CD4-positive, alpha-beta T cell (primary cell): ENCODE data around the gene XKRX. TPM values are rescaled to one million over a fixed set of nuclear protein-coding genes. Genes with fewer than 3 reads are reported as not detected.

Source experiments
- ATAC-seq: fragments of 200-7000 bp; cut with Tn5 transposase; one replicate; pipeline ENCODE4 v1.10.0; 2022; ENCODE audit warnings: mild to moderate bottlenecking; ENCODE audit not compliant: poor library complexity
- CTCF ChIA-PET: fragments of 350-600 bp; sonication (Branson Sonifier 250); formaldehyde crosslinking; loops from one replicate; lab custom pipeline; 2021; ENCODE audit warnings: antibody characterized with exemption, inconsistent platforms; lab: Charles Lee
- POLR2A ChIA-PET: fragments of 350-600 bp; sonication (Branson Sonifier 250); formaldehyde crosslinking; loops from one replicate; lab custom pipeline; 2021; ENCODE audit warnings: antibody characterized with exemption, inconsistent platforms; lab: Charles Lee
- DNase-seq, 14 experiments: peaks; one replicate each; pipeline ENCODE4 v3.0.0-alpha.2; 2013 to 2020; ENCODE audit warnings: mixed read lengths in 2 of 14
- H3K27ac ChIP-seq, 2 donors: one replicate each; pipeline versions ENCODE4 v1.5.1 to v1.7.0; 2013; ENCODE audit warnings: low read length in 2 of 2, low read depth in 1 of 2, mild to moderate bottlenecking in 1 of 2
- H3K27me3 ChIP-seq, 2 experiments: 1 replicate in 1 of 2; 2 replicates in 1 of 2; pipeline versions ENCODE4 v1.6.1 to v1.7.0; 2013; ENCODE audit warnings: low read length in 2 of 2, control low read depth in 1 of 2, mild to moderate bottlenecking in 1 of 2, moderate library complexity in 1 of 2; ENCODE audit not compliant: insufficient read depth in 2 of 2, control insufficient read depth in 1 of 2
- H3K36me3 ChIP-seq: one replicate; pipeline ENCODE4 v1.6.1; 2013; ENCODE audit warnings: low read length, control low read depth; ENCODE audit not compliant: insufficient read depth
- H3K4me1 ChIP-seq: one replicate; pipeline ENCODE4 v1.6.1; 2013; ENCODE audit warnings: low read length, control low read depth; ENCODE audit not compliant: insufficient read depth
- H3K4me3 ChIP-seq: one replicate; pipeline ENCODE4 v1.5.1; 2013; ENCODE audit warnings: mild to moderate bottlenecking, low read length, moderate library complexity
- H3K9me3 ChIP-seq, 2 experiments: 1 replicate in 1 of 2; 2 replicates in 1 of 2; pipeline versions ENCODE4 v1.6.1 to v1.7.0; 2013; ENCODE audit warnings: low read length in 2 of 2, mild to moderate bottlenecking in 2 of 2, control low read depth in 1 of 2, moderate library complexity in 1 of 2; ENCODE audit not compliant: control insufficient read depth in 1 of 2, insufficient read depth in 1 of 2
- H3K27ac Mint-ChIP-seq: one replicate; pipeline ENCODE4 v1.8.0; 2020; ENCODE audit warnings: mixed read lengths
- H3K27me3 Mint-ChIP-seq: one replicate; pipeline ENCODE4 v1.8.0; 2021; ENCODE audit warnings: mixed read lengths
- H3K36me3 Mint-ChIP-seq: one replicate; pipeline ENCODE4 v1.8.0; 2021; ENCODE audit warnings: low read depth, mixed read lengths
- H3K4me1 Mint-ChIP-seq: one replicate; pipeline ENCODE4 v1.8.0; 2021; ENCODE audit warnings: low read depth, mixed read lengths
- H3K4me3 Mint-ChIP-seq: one replicate; pipeline ENCODE4 v1.8.0; 2020; ENCODE audit warnings: mild to moderate bottlenecking, mixed read lengths
- H3K9me3 Mint-ChIP-seq: one replicate; pipeline ENCODE4 v1.8.0; 2020; ENCODE audit warnings: mixed read lengths
- intact Hi-C, 2 experiments: fragments of 100-400 bp; cut with DNase I in 1 of 2; cut with micrococcal nuclease in 1 of 2; formaldehyde crosslinking; loops; one replicate each; pipeline versions ENCODE4 v1.15.1 to v1.9.0; 2023 to 2025; cut with DNase I, micrococcal nuclease
- total RNA-seq, 174 experiments: library from RNA in 2 of 174; stranded (reverse) in 2 of 174; gene quantifications; one replicate each; pipeline ENCODE4 v1.2.3 and lab custom pipeline; 2021 to 2026
- TF ChIP-seq, protein P1 (sequence below): fragments of 200-600 bp; IDR thresholded peaks from one replicate; pipeline ENCODE4 v1.8.0; 2022; ENCODE audit warnings: antibody characterized with exemption, mild to moderate bottlenecking

XKRX gene
- total RNA-seq, 2 experiments from 2014 or later: 1.9 to 2.5 TPM

DNA sequence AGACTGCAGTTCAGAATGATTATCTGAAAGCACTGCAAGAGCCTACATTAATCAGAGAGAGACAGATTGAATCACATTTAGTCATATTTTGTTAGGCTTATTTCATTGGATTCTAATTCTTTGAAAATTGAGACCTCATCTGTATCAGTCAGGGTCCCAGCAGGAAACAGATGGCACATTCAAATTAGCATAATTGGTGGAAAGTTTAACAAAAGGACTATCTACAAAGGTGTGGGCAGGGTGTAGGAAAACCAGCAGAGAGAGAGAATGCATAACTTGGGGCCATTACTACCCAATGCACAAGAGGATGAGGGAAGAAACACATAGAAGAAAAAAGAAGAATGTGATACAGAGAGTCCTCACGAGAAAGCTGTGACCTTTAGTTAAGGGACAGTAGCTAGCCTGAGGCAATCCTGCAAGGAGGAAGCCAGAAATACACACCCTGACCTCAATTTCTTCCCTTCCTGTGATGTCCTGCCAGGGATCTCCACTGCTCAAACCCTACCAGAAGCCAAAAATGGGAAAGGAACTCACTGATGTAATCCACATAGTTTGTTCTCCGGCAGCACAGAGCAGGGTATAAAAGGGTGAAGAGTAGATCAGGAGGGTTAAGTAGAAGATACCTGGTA is 17.7 kb upstream of the XKRX start:
- no peaks in the 10 kb centered on the region for H3K9me3 Mint-ChIP-seq
- TF ChIP-seq, protein P1, sequence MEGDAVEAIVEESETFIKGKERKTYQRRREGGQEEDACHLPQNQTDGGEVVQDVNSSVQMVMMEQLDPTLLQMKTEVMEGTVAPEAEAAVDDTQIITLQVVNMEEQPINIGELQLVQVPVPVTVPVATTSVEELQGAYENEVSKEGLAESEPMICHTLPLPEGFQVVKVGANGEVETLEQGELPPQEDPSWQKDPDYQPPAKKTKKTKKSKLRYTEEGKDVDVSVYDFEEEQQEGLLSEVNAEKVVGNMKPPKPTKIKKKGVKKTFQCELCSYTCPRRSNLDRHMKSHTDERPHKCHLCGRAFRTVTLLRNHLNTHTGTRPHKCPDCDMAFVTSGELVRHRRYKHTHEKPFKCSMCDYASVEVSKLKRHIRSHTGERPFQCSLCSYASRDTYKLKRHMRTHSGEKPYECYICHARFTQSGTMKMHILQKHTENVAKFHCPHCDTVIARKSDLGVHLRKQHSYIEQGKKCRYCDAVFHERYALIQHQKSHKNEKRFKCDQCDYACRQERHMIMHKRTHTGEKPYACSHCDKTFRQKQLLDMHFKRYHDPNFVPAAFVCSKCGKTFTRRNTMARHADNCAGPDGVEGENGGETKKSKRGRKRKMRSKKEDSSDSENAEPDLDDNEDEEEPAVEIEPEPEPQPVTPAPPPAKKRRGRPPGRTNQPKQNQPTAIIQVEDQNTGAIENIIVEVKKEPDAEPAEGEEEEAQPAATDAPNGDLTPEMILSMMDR: no peak
- no peak overlapping the region for H3K4me3 Mint-ChIP-seq
- H3K4me3 ChIP-seq: no peak overlapping the region
- DNase-seq (no peak), ATAC-seq (no peak)
- H3K4me1 ChIP-seq: no peaks in the 10 kb centered on the region
- no peaks in the 10 kb centered on the region for H3K4me1 Mint-ChIP-seq
- H3K27me3 Mint-ChIP-seq: no peaks in the 10 kb centered on the region
- intact Hi-C loops: no loop called here
- POLR2A ChIA-PET: no interaction called here
- H3K36me3 ChIP-seq: no peaks in the 10 kb centered on the region
- no peak overlapping the region for H3K27ac ChIP-seq
- H3K36me3 Mint-ChIP-seq: no peaks in the 10 kb centered on the region
- no peak overlapping the region for H3K27ac Mint-ChIP-seq
- CTCF ChIA-PET: interaction anchor here (0.7 kb wide), 1 partner anchor 79 kb away, joined by 4 read pairs; no protein-coding TSS in a partner anchor
- no peaks in the 10 kb centered on the region for H3K27me3 ChIP-seq
- H3K9me3 ChIP-seq: no peaks in the 10 kb centered on the region

DNA sequence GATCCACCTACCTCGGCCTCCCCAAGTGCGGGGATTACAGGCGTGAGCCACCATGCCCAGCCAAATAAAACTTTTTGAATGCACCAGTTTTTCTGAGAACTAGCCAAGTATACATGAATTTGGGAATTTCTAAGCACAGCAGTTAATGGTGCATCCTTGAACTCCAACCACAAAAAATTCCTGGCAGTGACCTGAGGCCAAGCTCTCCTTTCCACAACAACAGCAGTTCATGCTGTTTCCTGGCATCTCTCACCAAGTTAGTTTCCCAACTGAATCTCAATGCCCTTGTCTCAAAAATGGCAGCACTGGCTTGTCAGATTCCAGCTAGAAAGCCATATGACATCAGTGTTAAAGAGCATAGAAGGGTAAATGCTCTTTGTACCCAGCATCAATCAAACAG is 15.9 kb upstream of the XKRX start:
- Mint-ChIP-seq H3K4me3 (no peak overlapping the region), H3K27ac (no peak overlapping the region), H3K36me3 (no peaks in the 10 kb centered on the region), H3K27me3 (no peaks in the 10 kb centered on the region), H3K4me1 (peaks cover 2% of the 10 kb centered on the region), H3K9me3 (no peaks in the 10 kb centered on the region)
- DNase-seq: no peak
- CTCF ChIA-PET: no interaction called here
- POLR2A ChIA-PET: no interaction called here
- H3K27ac ChIP-seq: no peak overlapping the region
- H3K4me1 ChIP-seq: no peaks in the 10 kb centered on the region
- H3K9me3 ChIP-seq: no peaks in the 10 kb centered on the region
- no peaks in the 10 kb centered on the region for H3K36me3 ChIP-seq
- no peak overlapping the region for H3K4me3 ChIP-seq
- ATAC-seq: no peak
- H3K27me3 ChIP-seq: no peaks in the 10 kb centered on the region
- intact Hi-C loops: no loop called here
- TF ChIP-seq, protein P1: no peak

DNA sequence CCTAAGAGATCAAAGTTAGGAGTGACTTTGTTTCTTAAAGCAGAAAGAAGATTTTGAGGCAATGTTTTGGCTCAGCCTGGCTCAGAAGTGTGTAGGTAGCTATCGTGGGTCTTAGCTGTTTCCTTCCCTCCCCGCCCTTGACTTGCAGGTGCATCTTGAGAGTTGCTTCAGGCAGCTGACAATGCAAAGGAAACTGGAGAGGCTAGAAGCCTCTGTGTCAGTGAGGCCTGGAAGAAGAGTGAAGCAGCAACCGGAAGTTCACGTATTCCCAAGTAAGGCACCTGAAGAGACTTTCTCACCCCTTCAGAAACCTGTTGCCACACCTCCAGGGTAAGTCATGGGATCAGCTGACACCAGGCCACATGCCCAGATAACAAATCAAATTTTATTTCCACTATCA is 10.6 kb upstream of the XKRX start:
- Mint-ChIP-seq H3K27ac (peak overlapping the region; percentile 89), H3K4me3 (no peak overlapping the region), H3K27me3 (no peaks in the 10 kb centered on the region), H3K9me3 (no peaks in the 10 kb centered on the region), H3K4me1 (peaks cover 14% of the 10 kb centered on the region), H3K36me3 (no peaks in the 10 kb centered on the region)
- no peaks in the 10 kb centered on the region for H3K9me3 ChIP-seq
- TF ChIP-seq, protein P1: no peak
- H3K4me1 ChIP-seq: peaks cover 3% of the 10 kb centered on the region
- peak; percentile 48 for ATAC-seq
- CTCF ChIA-PET: no interaction called here
- POLR2A ChIA-PET: interaction anchor here (0.7 to 1.3 kb wide), 2 partner anchors 10 to 14 kb away, joined by 4 read pairs; partner anchors contain the start of gene XKRX
- H3K27ac ChIP-seq: no peak overlapping the region
- H3K36me3 ChIP-seq: no peaks in the 10 kb centered on the region
- no peaks in the 10 kb centered on the region for H3K27me3 ChIP-seq
- intact Hi-C loops: no loop called here
- peak in 4 of 14 experiments; percentile 6 to 27 (median 16) for DNase-seq
- H3K4me3 ChIP-seq: no peak overlapping the region
